Activated CD4-positive, alpha-beta memory T cell treated with anti-CD3 and anti-CD28 coated beads, Interleukin-2, amount 10 ng/mL, durations not matched to agents 7 days and 5 days (primary cell): ENCODE data around the gene PPME1. TPM values are rescaled to one million over a fixed set of nuclear protein-coding genes. Genes with fewer than 3 reads are reported as not detected.
"Not testable (repeated sequence)": the region's sequence is repeated elsewhere in the genome, so short reads cannot be mapped to it uniquely, and the experiment has no call there.

ENCODE experiments used
- CTCF ChIA-PET: fragments of 350-600 bp; sonication (Branson Sonifier 250); formaldehyde crosslinking; loops from one replicate; lab custom pipeline; 2021; ENCODE audit warnings: antibody characterized with exemption, inconsistent platforms; lab: Charles Lee
- POLR2A ChIA-PET: fragments of 350-600 bp; sonication (Branson Sonifier 250); formaldehyde crosslinking; loops from one replicate; lab custom pipeline; 2021; ENCODE audit warnings: antibody characterized with exemption; lab: Charles Lee
- DNase-seq: peaks from one replicate; pipeline ENCODE4 v3.0.0-alpha.2; 2020
- H3K27ac Mint-ChIP-seq: one replicate; pipeline ENCODE4 v1.8.0; 2021; ENCODE audit warnings: mild to moderate bottlenecking, mixed read lengths
- H3K27me3 Mint-ChIP-seq: one replicate; pipeline ENCODE4 v1.8.0; 2021; ENCODE audit warnings: mixed read lengths
- H3K36me3 Mint-ChIP-seq: one replicate; pipeline ENCODE4 v1.8.0; 2021; ENCODE audit warnings: low read depth, mixed read lengths
- H3K4me1 Mint-ChIP-seq: one replicate; pipeline ENCODE4 v1.8.0; 2021; ENCODE audit warnings: mixed read lengths
- H3K4me3 Mint-ChIP-seq: one replicate; pipeline ENCODE4 v1.8.0; 2021; ENCODE audit warnings: mild to moderate bottlenecking, mixed read lengths
- H3K9me3 Mint-ChIP-seq: one replicate; pipeline ENCODE4 v1.8.0; 2021; ENCODE audit warnings: mixed read lengths
- total RNA-seq, 2 experiments: library from RNA; stranded (reverse); gene quantifications; one replicate each; pipeline ENCODE4 v1.2.3, GENCODE V29; 2021

The PPME1 gene
- total RNA-seq, 2 experiments from 2014 or later = 27.3 to 28.0 TPM

GRCh38 chr11:74139919-74140431, 31.1 kb upstream of the PPME1 start:
- POLR2A ChIA-PET = not testable (repeated sequence)

GRCh38 chr11:74141241-74141695, 29.8 kb upstream of the PPME1 start:
- peaks cover 26% of the 10 kb centered on the region for H3K36me3 Mint-ChIP-seq
- ChIA-PET CTCF (no interaction called here), POLR2A (no interaction called here)
- no peaks in the 10 kb centered on the region for H3K27me3 Mint-ChIP-seq
- no peaks in the 10 kb centered on the region for H3K4me1 Mint-ChIP-seq
- no peak overlapping the region for H3K27ac Mint-ChIP-seq
- DNase-seq = no peak
- no peak overlapping the region for H3K4me3 Mint-ChIP-seq
- H3K9me3 Mint-ChIP-seq = no peaks in the 10 kb centered on the region

More at GRCh38 chr11:74139919-74140431, 31.1 kb upstream of the PPME1 start:
- not testable (repeated sequence) for H3K9me3 Mint-ChIP-seq, H3K27me3 Mint-ChIP-seq, DNase-seq, H3K27ac Mint-ChIP-seq, H3K4me1 Mint-ChIP-seq, H3K4me3 Mint-ChIP-seq
- peaks cover 27% of the 10 kb centered on the region for H3K36me3 Mint-ChIP-seq
- CTCF ChIA-PET = interaction anchor here (0.5 kb wide), 1 partner anchor 352 kb away, joined by 5 read pairs; no protein-coding TSS in a partner anchor

- CTCF ChIA-PET = no interaction called here
- POLR2A ChIA-PET = no interaction called here
- no peaks in the 10 kb centered on the region for H3K4me1 Mint-ChIP-seq
Measured at GRCh38 chr11:74141908-74142307, 29.2 kb upstream of the PPME1 start.

GRCh38 chr11:74142624-74143023, 28.5 kb upstream of the PPME1 start:
- DNase-seq = no peak
- Mint-ChIP-seq H3K36me3 (peaks cover 23% of the 10 kb centered on the region), H3K27me3 (no peaks in the 10 kb centered on the region), H3K27ac (no peak overlapping the region), H3K9me3 (no peaks in the 10 kb centered on the region), H3K4me1 (no peaks in the 10 kb centered on the region), H3K4me3 (no peak overlapping the region)
- CTCF ChIA-PET = no interaction called here
- POLR2A ChIA-PET = no interaction called here

More at GRCh38 chr11:74141908-74142307, 29.2 kb upstream of the PPME1 start:
- peaks cover 25% of the 10 kb centered on the region for H3K36me3 Mint-ChIP-seq
- no peaks in the 10 kb centered on the region for H3K9me3 Mint-ChIP-seq
- H3K27ac Mint-ChIP-seq = no peak overlapping the region
- H3K27me3 Mint-ChIP-seq = no peaks in the 10 kb centered on the region
- no peak overlapping the region for H3K4me3 Mint-ChIP-seq
- no peak for DNase-seq

- Mint-ChIP-seq H3K4me1 (no peaks in the 10 kb centered on the region), H3K27ac (no peak overlapping the region), H3K4me3 (no peak overlapping the region), H3K9me3 (no peaks in the 10 kb centered on the region), H3K27me3 (no peaks in the 10 kb centered on the region), H3K36me3 (peaks cover 12% of the 10 kb centered on the region)
- ChIA-PET CTCF (no interaction called here), POLR2A (no interaction called here)
- DNase-seq = no peak
Measured at GRCh38 chr11:74144592-74144991, 26.5 kb upstream of the PPME1 start.

- no peak for DNase-seq
- Mint-ChIP-seq H3K9me3 (no peaks in the 10 kb centered on the region), H3K4me3 (no peak overlapping the region), H3K27ac (no peak overlapping the region), H3K36me3 (peaks cover 20% of the 10 kb centered on the region), H3K27me3 (no peaks in the 10 kb centered on the region), H3K4me1 (no peaks in the 10 kb centered on the region)
- CTCF ChIA-PET = no interaction called here
- POLR2A ChIA-PET = no interaction called here
Measured at GRCh38 chr11:74147199-74147929, 23.7 kb upstream of the PPME1 start.

- peaks cover 31% of the 10 kb centered on the region for H3K36me3 Mint-ChIP-seq
- no peak for DNase-seq
- ChIA-PET POLR2A (no interaction called here), CTCF (interaction anchor here (2.0 kb wide), 1 partner anchor 173 kb away, joined by 4 read pairs; no protein-coding TSS in a partner anchor)
- H3K9me3 Mint-ChIP-seq = no peaks in the 10 kb centered on the region
- no peaks in the 10 kb centered on the region for H3K4me1 Mint-ChIP-seq
- H3K27me3 Mint-ChIP-seq = no peaks in the 10 kb centered on the region
- no peak overlapping the region for H3K4me3 Mint-ChIP-seq
- no peak overlapping the region for H3K27ac Mint-ChIP-seq
Measured at GRCh38 chr11:74153224-74153623, 17.9 kb upstream of the PPME1 start.

GRCh38 chr11:74154620-74155281, 16.3 kb upstream of the PPME1 start:
- ChIA-PET POLR2A (no interaction called here), CTCF (interaction anchor here (2.0 kb wide), 1 partner anchor 175 kb away, joined by 4 read pairs; no protein-coding TSS in a partner anchor)
- peaks cover 30% of the 10 kb centered on the region for H3K36me3 Mint-ChIP-seq
- no peaks in the 10 kb centered on the region for H3K4me1 Mint-ChIP-seq
- H3K4me3 Mint-ChIP-seq = no peak overlapping the region
- no peaks in the 10 kb centered on the region for H3K9me3 Mint-ChIP-seq
- no peaks in the 10 kb centered on the region for H3K27me3 Mint-ChIP-seq
- no peak for DNase-seq
- H3K27ac Mint-ChIP-seq = no peak overlapping the region

GRCh38 chr11:74157169-74157568, 13.9 kb upstream of the PPME1 start:
- DNase-seq = no peak
- Mint-ChIP-seq H3K4me3 (no peak overlapping the region), H3K36me3 (peaks cover 34% of the 10 kb centered on the region), H3K27ac (no peak overlapping the region), H3K27me3 (no peaks in the 10 kb centered on the region), H3K4me1 (peaks cover 3% of the 10 kb centered on the region), H3K9me3 (no peaks in the 10 kb centered on the region)
- CTCF ChIA-PET = no interaction called here
- POLR2A ChIA-PET = no interaction called here

GRCh38 chr11:74159642-74160041, 11.4 kb upstream of the PPME1 start:
- POLR2A ChIA-PET = interaction anchor here (0.6 kb wide), 1 partner anchor 93 kb away, joined by 4 read pairs; no protein-coding TSS in a partner anchor

GRCh38 chr11:74162681-74163467, 8.2 kb upstream of the PPME1 start:
- ChIA-PET CTCF (no interaction called here), POLR2A (no interaction called here)
- DNase-seq = no peak

More at GRCh38 chr11:74159642-74160041, 11.4 kb upstream of the PPME1 start:
- CTCF ChIA-PET = interaction anchor here (1.2 kb wide), 1 partner anchor 11 kb away, joined by 4 read pairs; no protein-coding TSS in a partner anchor
- Mint-ChIP-seq H3K27ac (no peak overlapping the region), H3K9me3 (no peaks in the 10 kb centered on the region), H3K27me3 (no peaks in the 10 kb centered on the region), H3K4me3 (no peak overlapping the region), H3K36me3 (peaks cover 42% of the 10 kb centered on the region), H3K4me1 (peaks cover 9% of the 10 kb centered on the region)
- DNase-seq = no peak

GRCh38 chr11:74168838-74169237, 2.3 kb upstream of the PPME1 start:
- Mint-ChIP-seq H3K9me3 (no peaks in the 10 kb centered on the region), H3K27ac (no peak overlapping the region)
- DNase-seq = no peak

More at GRCh38 chr11:74162681-74163467, 8.2 kb upstream of the PPME1 start:
- Mint-ChIP-seq H3K27me3 (no peaks in the 10 kb centered on the region), H3K36me3 (peaks cover 52% of the 10 kb centered on the region), H3K9me3 (no peaks in the 10 kb centered on the region), H3K4me3 (no peak overlapping the region), H3K4me1 (peaks cover 15% of the 10 kb centered on the region), H3K27ac (no peak overlapping the region)

More at GRCh38 chr11:74168838-74169237, 2.3 kb upstream of the PPME1 start:
- ChIA-PET CTCF (no interaction called here), POLR2A (no interaction called here)
- Mint-ChIP-seq H3K4me3 (peak overlapping the region; percentile 2), H3K4me1 (peaks cover 17% of the 10 kb centered on the region), H3K36me3 (peaks cover 32% of the 10 kb centered on the region), H3K27me3 (no peaks in the 10 kb centered on the region)
